Panc1 (cell line): Measurements from ENCODE around the gene DYNC2I2.

Experiments used
- CTCF ChIP-seq: fragments of 450-650 bp; IDR thresholded peaks from 2 replicates; pipeline ENCODE4 v1.5.1; 2017; ENCODE audit warnings: mild to moderate bottlenecking
- POLR2AphosphoS5 ChIP-seq: IDR thresholded peaks from 2 replicates; pipeline ENCODE4 v1.6.1; 2012; ENCODE audit warnings: mild to moderate bottlenecking, low read depth, low read length, moderate library complexity
- TCF7L2 ChIP-seq: IDR thresholded peaks from 2 replicates; pipeline ENCODE4 v1.6.1; 2011; ENCODE audit warnings: mild to moderate bottlenecking, low read depth, low read length, inconsistent platforms

- TF ChIP-seq CTCF: no peak
- TF ChIP-seq POLR2AphosphoS5: no peak
- TF ChIP-seq TCF7L2: no peak
Observed at GRCh38 chr9:128633057-128633456, 23.6 kb downstream of the DYNC2I2 start.
